ENCODE measurements around the gene MUC5B.
"Not testable (repeated sequence)": the region's sequence is repeated elsewhere in the genome, so short reads cannot be mapped to it uniquely, and the experiment has no call there.

Gene MUC5B

DNA sequence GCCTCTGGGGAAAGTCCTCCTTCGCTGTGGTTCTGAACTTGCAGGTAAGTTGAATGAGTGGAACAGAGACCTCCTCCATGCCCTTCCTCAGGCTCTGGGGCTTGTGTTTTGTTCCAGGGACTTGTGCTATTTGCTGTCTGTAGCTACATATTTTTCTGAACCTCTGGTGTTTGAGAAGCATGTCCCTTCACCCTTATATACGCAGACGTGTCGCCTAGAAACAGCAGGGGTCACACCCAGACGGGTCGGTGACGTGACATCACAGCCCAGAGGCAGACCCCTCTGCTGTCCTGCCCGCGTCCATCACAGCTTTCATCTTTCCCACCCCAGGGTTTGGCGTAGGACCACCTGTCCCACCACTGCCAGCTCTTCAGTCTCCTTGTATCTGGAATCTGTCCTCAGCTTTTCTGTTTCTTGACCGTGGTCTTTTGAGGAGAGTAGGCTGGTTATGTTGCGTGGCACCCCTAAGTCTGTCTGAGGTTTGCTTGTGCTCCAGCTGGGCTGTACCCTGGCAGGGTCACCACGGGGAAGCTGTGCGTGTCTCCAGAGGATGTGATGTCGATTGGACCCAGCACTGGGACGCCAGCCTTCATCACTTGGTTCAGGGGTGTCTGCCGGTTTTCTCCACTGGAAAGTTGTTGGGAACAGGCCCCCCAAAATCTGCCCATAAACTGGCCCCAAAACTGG lies 13.4 kb upstream of the MUC5B start:
- Histone ChIP-seq H3K9me3 (ENCODE audit: low read length) (peaks cover 2% of the 10 kb centered on the region), H3K27me3 (ENCODE audit: insufficient read depth, low read length) (peaks cover 3% of the 10 kb centered on the region), H3K36me3 (ENCODE audit: insufficient read depth, low read length) (no peaks in the 10 kb centered on the region), H3K4me1 (ENCODE audit: insufficient read depth, low read length) (no peaks in the 10 kb centered on the region), H2AFZ (ENCODE audit: low read depth, low read length) (no peak overlapping the region), H3K4me3 (ENCODE audit: low read length) (no peak overlapping the region)

GRCh38 chr11:1211838-1212237 lies 11.0 kb upstream of the MUC5B start:
- Histone ChIP-seq H3K27me3 (ENCODE audit: insufficient read depth, low read length) (no peaks in the 10 kb centered on the region), H3K9me3 (ENCODE audit: low read length) (peaks cover 2% of the 10 kb centered on the region), H3K4me1 (ENCODE audit: insufficient read depth, low read length) (no peaks in the 10 kb centered on the region), H3K36me3 (ENCODE audit: insufficient read depth, low read length) (no peaks in the 10 kb centered on the region), H3K4me3 (ENCODE audit: low read length) (no peak overlapping the region), H2AFZ (ENCODE audit: low read depth, low read length) (no peak overlapping the region)

GRCh38 chr11:1215826-1216225 lies 7.0 kb upstream of the MUC5B start:
- not testable (repeated sequence) for H3K4me3 ChIP-seq (ENCODE audit: low read length); H3K4me1 ChIP-seq (ENCODE audit: insufficient read depth, low read length); H3K27me3 ChIP-seq (ENCODE audit: insufficient read depth, low read length); H3K36me3 ChIP-seq (ENCODE audit: insufficient read depth, low read length); H3K9me3 ChIP-seq (ENCODE audit: low read length); H2AFZ ChIP-seq (ENCODE audit: low read depth, low read length)

GRCh38 chr11:1217151-1217550 lies 5.7 kb upstream of the MUC5B start:
- H3K9me3 ChIP-seq (ENCODE audit: low read length): no peaks in the 10 kb centered on the region
- H3K36me3 ChIP-seq (ENCODE audit: insufficient read depth, low read length): no peaks in the 10 kb centered on the region
- no peak overlapping the region for H3K4me3 ChIP-seq (ENCODE audit: low read length)
- H3K27me3 ChIP-seq (ENCODE audit: insufficient read depth, low read length): peaks cover 15% of the 10 kb centered on the region
- H3K4me1 ChIP-seq (ENCODE audit: insufficient read depth, low read length): no peaks in the 10 kb centered on the region
- H2AFZ ChIP-seq (ENCODE audit: low read depth, low read length): no peak overlapping the region

DNA sequence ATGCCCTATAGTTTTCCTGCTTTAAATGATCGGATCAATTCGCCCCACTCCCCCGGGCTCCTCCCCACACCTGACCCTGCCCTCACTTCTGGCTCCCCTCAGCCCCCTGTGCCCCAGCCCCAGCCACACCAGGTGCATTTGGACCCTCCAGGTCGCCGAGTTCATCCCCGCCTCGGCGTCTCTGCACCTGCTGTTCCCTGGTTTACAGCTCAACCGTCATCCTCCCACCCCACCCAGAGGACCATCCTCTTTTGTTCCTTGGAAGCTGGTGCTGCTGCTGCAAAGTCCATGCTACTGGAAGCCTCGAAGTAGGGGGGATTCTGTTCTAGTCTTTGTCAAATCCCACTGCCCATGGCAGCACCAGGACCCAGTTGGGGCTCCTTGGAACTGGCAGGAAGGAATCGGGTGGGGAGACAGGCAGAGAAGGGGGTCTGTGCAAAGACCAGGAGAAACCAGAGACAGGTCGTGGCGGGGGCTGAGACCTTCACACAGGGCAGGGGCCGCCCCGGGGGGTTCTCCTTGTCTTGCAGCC lies 4.5 kb upstream of the MUC5B start:
- no peaks in the 10 kb centered on the region for H3K36me3 ChIP-seq (ENCODE audit: insufficient read depth, low read length)
- H2AFZ ChIP-seq (ENCODE audit: low read depth, low read length): no peak overlapping the region
- peaks cover 18% of the 10 kb centered on the region for H3K27me3 ChIP-seq (ENCODE audit: insufficient read depth, low read length)
- H3K4me1 ChIP-seq (ENCODE audit: insufficient read depth, low read length): no peaks in the 10 kb centered on the region
- no peaks in the 10 kb centered on the region for H3K9me3 ChIP-seq (ENCODE audit: low read length)
- H3K4me3 ChIP-seq (ENCODE audit: low read length): no peak overlapping the region

DNA sequence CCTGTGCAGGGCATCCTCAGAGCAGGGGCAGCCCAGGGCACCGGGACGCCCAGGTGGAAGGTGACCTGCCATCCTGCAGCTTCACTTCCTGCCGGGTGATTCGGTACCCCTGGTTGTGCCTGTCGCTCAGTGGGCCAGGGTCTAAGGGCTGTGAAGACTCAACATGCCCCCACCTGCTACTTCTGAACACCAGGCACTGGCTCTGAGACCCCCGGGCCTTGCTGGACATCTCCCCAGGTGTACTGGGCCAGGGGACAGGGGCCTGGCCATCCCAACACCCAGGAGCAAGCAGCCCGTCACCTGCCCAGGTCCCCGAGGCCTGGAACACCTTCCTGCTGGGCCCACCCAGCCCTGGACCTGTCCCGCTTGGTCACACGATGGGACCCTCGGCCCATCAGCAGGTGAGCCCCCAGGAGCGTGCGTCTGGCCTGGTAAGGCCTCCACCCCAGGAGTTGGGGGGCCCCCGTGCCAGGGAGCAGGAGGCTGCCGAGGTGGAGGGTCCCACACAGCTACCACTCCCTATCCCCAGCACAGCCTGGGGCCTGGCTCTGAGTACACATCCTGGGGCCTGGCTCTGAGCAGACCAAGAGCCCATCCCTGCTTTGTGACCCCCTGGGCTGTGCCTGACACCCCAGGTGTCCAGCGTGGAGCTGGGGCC lies 3.9 kb upstream of the MUC5B start:
- no peaks in the 10 kb centered on the region for H3K9me3 ChIP-seq (ENCODE audit: low read length)
- H2AFZ ChIP-seq (ENCODE audit: low read depth, low read length): no peak overlapping the region
- H3K4me1 ChIP-seq (ENCODE audit: insufficient read depth, low read length): no peaks in the 10 kb centered on the region
- peaks cover 18% of the 10 kb centered on the region for H3K27me3 ChIP-seq (ENCODE audit: insufficient read depth, low read length)
- H3K4me3 ChIP-seq (ENCODE audit: low read length): no peak overlapping the region
- H3K36me3 ChIP-seq (ENCODE audit: insufficient read depth, low read length): no peaks in the 10 kb centered on the region

GRCh38 chr11:1219446-1219833 lies 3.4 kb upstream of the MUC5B start:
- H3K4me1 ChIP-seq (ENCODE audit: insufficient read depth, low read length): no peaks in the 10 kb centered on the region
- H2AFZ ChIP-seq (ENCODE audit: low read depth, low read length): no peak overlapping the region
- no peaks in the 10 kb centered on the region for H3K36me3 ChIP-seq (ENCODE audit: insufficient read depth, low read length)
- H3K27me3 ChIP-seq (ENCODE audit: insufficient read depth, low read length): peaks cover 18% of the 10 kb centered on the region
- no peak overlapping the region for H3K4me3 ChIP-seq (ENCODE audit: low read length)
- no peaks in the 10 kb centered on the region for H3K9me3 ChIP-seq (ENCODE audit: low read length)

- Histone ChIP-seq H2AFZ (ENCODE audit: low read depth, low read length) (no peak overlapping the region), H3K4me1 (ENCODE audit: insufficient read depth, low read length) (no peaks in the 10 kb centered on the region), H3K27me3 (ENCODE audit: insufficient read depth, low read length) (peaks cover 18% of the 10 kb centered on the region), H3K36me3 (ENCODE audit: insufficient read depth, low read length) (no peaks in the 10 kb centered on the region), H3K9me3 (ENCODE audit: low read length) (no peaks in the 10 kb centered on the region), H3K4me3 (ENCODE audit: low read length) (no peak overlapping the region)
Measured at GRCh38 chr11:1219834-1220815, 2.7 kb upstream of the MUC5B start.

DNA sequence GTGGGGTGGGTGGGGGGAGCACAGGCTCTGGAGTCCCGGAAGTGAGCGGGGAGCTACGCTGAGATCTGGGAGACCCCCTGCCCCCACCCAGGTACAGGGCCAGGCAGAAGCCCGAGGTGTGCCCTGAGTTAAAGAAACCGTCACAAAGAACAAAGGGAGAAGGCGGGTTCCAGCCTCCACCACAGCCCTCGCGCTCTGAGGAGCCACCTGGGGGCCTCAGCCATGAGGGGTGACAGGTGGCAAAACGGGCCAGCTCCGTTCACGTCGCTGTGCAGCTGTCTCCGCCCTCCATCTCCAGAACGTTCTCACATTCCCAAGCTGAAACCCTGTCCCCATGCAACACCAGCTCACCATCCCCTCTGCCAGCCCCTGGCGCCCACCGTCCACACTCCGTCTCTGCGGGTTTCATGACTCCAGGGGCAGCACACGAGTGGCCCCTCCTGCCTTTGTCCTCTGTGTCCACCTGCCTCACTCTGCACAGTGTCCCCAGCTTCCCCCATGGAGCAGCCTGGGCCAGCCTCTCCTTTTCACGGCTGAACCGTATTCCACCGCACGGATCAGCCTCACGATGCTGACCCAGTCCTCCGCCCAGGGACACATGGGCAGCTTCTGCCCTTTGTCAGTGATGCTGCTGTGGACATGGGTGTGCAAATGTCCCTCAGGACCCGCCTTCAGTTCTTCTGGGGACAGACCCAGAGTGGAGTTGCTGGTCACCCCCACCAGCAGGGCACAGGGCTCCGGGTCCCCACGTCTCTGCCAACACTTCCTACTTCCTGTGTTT lies 1.7 kb upstream of the MUC5B start:
- Histone ChIP-seq H2AFZ (ENCODE audit: low read depth, low read length) (no peak overlapping the region), H3K9me3 (ENCODE audit: low read length) (no peaks in the 10 kb centered on the region), H3K4me1 (ENCODE audit: insufficient read depth, low read length) (no peaks in the 10 kb centered on the region), H3K36me3 (ENCODE audit: insufficient read depth, low read length) (no peaks in the 10 kb centered on the region), H3K4me3 (ENCODE audit: low read length) (no peak overlapping the region), H3K27me3 (ENCODE audit: insufficient read depth, low read length) (peaks cover 18% of the 10 kb centered on the region)

GRCh38 chr11:1221848-1222311 lies 986 bp upstream of the MUC5B start:
- Histone ChIP-seq H3K36me3 (ENCODE audit: insufficient read depth, low read length) (no peaks in the 10 kb centered on the region), H2AFZ (ENCODE audit: low read depth, low read length) (no peak overlapping the region), H3K4me1 (ENCODE audit: insufficient read depth, low read length) (no peaks in the 10 kb centered on the region), H3K27me3 (ENCODE audit: insufficient read depth, low read length) (peaks cover 18% of the 10 kb centered on the region), H3K4me3 (ENCODE audit: low read length) (no peak overlapping the region), H3K9me3 (ENCODE audit: low read length) (no peaks in the 10 kb centered on the region)

DNA sequence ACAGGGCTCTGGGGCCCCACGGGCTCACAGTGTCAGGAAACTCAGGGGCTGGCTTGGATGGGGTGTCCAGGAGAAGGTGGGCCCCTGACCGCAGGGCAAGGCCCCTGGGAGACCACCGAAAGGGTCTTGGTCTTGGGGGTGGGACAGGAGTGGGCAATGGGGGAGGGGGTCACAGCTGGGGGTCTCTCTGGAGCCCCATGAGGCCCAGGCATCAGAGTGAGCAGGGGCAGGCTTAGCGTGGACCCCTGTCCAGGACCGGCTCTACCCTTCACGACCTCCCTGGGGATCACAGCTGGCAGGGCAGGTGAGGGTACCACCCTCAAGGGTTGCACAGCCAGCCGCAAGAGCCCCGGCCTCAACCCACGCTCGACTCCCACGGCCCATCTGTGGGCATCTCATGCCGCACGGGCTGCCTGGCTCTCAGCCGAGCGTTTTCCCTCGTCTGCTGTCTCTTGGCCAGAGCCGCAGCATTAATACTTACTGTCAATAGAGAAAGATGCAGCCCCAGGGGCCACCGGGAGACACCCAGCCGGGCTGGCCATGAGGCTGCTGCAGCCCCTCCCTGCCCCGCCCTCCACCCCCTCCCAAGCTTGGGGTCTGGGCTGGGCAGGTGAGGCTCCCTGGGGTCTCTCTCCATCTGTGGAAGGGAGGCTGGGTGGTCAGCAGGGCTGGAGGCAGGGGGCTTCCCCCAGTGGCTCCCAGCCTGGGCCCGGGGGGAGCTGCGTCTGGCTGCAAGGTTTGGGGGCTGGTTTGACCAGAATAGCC lies 662 bp downstream of the MUC5B start:
- H3K27me3 ChIP-seq (ENCODE audit: insufficient read depth, low read length): peaks cover 18% of the 10 kb centered on the region
- H3K36me3 ChIP-seq (ENCODE audit: insufficient read depth, low read length): no peaks in the 10 kb centered on the region
- H3K4me1 ChIP-seq (ENCODE audit: insufficient read depth, low read length): no peaks in the 10 kb centered on the region
- no peak overlapping the region for H3K4me3 ChIP-seq (ENCODE audit: low read length)
- H3K9me3 ChIP-seq (ENCODE audit: low read length): no peaks in the 10 kb centered on the region
- no peak overlapping the region for H2AFZ ChIP-seq (ENCODE audit: low read depth, low read length)

DNA sequence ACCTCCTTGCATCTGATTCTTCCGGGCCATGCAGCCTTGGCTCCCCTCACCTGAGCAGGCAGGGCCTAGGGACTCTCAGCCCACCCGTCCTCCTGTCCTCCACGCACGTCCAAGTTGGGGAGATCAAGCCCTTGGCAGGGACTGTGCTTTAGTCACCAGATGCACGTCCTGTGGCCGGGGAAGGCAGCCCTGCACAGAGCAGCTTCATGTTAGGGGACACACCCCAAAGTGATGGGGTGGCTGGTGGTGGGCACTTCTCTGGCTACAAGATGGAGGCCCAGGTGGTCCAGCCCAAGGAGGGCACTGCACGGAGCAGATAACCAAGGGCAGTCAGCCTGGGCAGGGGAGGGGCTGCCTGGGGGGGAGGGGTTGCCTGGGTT lies 1.2 kb downstream of the MUC5B start:
- Histone ChIP-seq H3K4me1 (ENCODE audit: insufficient read depth, low read length) (no peaks in the 10 kb centered on the region), H2AFZ (ENCODE audit: low read depth, low read length) (no peak overlapping the region), H3K9me3 (ENCODE audit: low read length) (no peaks in the 10 kb centered on the region), H3K27me3 (ENCODE audit: insufficient read depth, low read length) (peaks cover 18% of the 10 kb centered on the region), H3K36me3 (ENCODE audit: insufficient read depth, low read length) (no peaks in the 10 kb centered on the region), H3K4me3 (ENCODE audit: low read length) (no peak overlapping the region)

All from neuron (in vitro differentiated cells).